HEK293 (cell line): ENCODE results near the gene AAK1.

Experiments
- ELK4 ChIP-seq: IDR thresholded peaks from 2 replicates; pipeline ENCODE4 v1.6.1; 2011; ENCODE audit warnings: mild to moderate bottlenecking, low read depth, low read length, borderline replicate concordance
- FEZF1 ChIP-seq: fragments of 450-650 bp; formaldehyde crosslinking; IDR thresholded peaks from 2 replicates; pipeline ENCODE4 v1.5.1; 2016; ENCODE audit warnings: missing biosample characterization, missing genetic modification characterization
- GLI4 ChIP-seq: fragments of 450-650 bp; formaldehyde crosslinking; IDR thresholded peaks from 2 replicates; pipeline ENCODE4 v1.5.1; 2016; ENCODE audit warnings: missing biosample characterization, missing genetic modification characterization
- GLIS1 ChIP-seq: fragments of 450-650 bp; formaldehyde crosslinking; IDR thresholded peaks from 2 replicates; pipeline ENCODE4 v1.5.1; 2016; ENCODE audit warnings: missing biosample characterization, missing genetic modification characterization
- KLF1 ChIP-seq: fragments of 450-650 bp; formaldehyde crosslinking; IDR thresholded peaks from 2 replicates; pipeline ENCODE4 v1.5.1; 2016; ENCODE audit warnings: missing biosample characterization, missing genetic modification characterization
- KLF16 ChIP-seq: fragments of 450-650 bp; formaldehyde crosslinking; IDR thresholded peaks from 2 replicates; pipeline ENCODE4 v1.5.1; 2017; ENCODE audit warnings: missing biosample characterization, missing genetic modification characterization
- OVOL3 ChIP-seq: fragments of 450-650 bp; formaldehyde crosslinking; IDR thresholded peaks from 2 replicates; pipeline ENCODE4 v1.5.1; 2016; ENCODE audit warnings: missing biosample characterization, missing genetic modification characterization
- SCRT1 ChIP-seq: fragments of 450-650 bp; formaldehyde crosslinking; IDR thresholded peaks from 2 replicates; pipeline ENCODE4 v1.5.1; 2016; ENCODE audit warnings: missing biosample characterization, missing genetic modification characterization, borderline replicate concordance
- SP3 ChIP-seq: fragments of 450-650 bp; formaldehyde crosslinking; IDR thresholded peaks from 2 replicates; pipeline ENCODE4 v1.5.1; 2016; ENCODE audit warnings: missing biosample characterization, missing genetic modification characterization
- TCF7L2 ChIP-seq: IDR thresholded peaks from 2 replicates; pipeline ENCODE4 v1.6.1; 2011; ENCODE audit warnings: low read depth, mild to moderate bottlenecking, inconsistent platforms, low read length, moderate library complexity, borderline replicate concordance
- TRIM28 ChIP-seq: IDR thresholded peaks from 2 replicates; pipeline ENCODE4 v1.6.1; 2011; ENCODE audit warnings: low read length, control low read depth, borderline replicate concordance
- TSHZ1 ChIP-seq: fragments of 450-650 bp; formaldehyde crosslinking; IDR thresholded peaks from 2 replicates; pipeline ENCODE4 v1.5.1; 2016; ENCODE audit warnings: missing biosample characterization, missing genetic modification characterization, borderline replicate concordance
- ZBTB20 ChIP-seq: fragments of 450-650 bp; formaldehyde crosslinking; IDR thresholded peaks from 2 replicates; pipeline ENCODE4 v1.5.1; 2016; ENCODE audit warnings: missing biosample characterization, missing genetic modification characterization
- ZNF10 ChIP-seq: fragments of 450-650 bp; formaldehyde crosslinking; IDR thresholded peaks from 2 replicates; pipeline ENCODE4 v1.5.1; 2017; ENCODE audit warnings: missing biosample characterization, missing genetic modification characterization
- ZNF121 ChIP-seq: fragments of 450-650 bp; formaldehyde crosslinking; IDR thresholded peaks from 2 replicates; pipeline ENCODE4 v1.5.1; 2016; ENCODE audit warnings: missing biosample characterization, missing genetic modification characterization
- ZNF132 ChIP-seq: fragments of 450-650 bp; formaldehyde crosslinking; IDR thresholded peaks from 2 replicates; pipeline ENCODE4 v1.5.1; 2017; ENCODE audit warnings: missing biosample characterization, missing genetic modification characterization, borderline replicate concordance
- ZNF221 ChIP-seq: fragments of 450-650 bp; formaldehyde crosslinking; IDR thresholded peaks from 2 replicates; pipeline ENCODE4 v1.5.1; 2017; ENCODE audit warnings: missing biosample characterization, missing genetic modification characterization, borderline replicate concordance
- ZNF223 ChIP-seq: fragments of 450-650 bp; formaldehyde crosslinking; IDR thresholded peaks from 2 replicates; pipeline ENCODE4 v1.5.1; 2016; ENCODE audit warnings: missing biosample characterization, missing genetic modification characterization
- ZNF248 ChIP-seq: fragments of 450-650 bp; formaldehyde crosslinking; IDR thresholded peaks from 2 replicates; pipeline ENCODE4 v1.5.1; 2017; ENCODE audit warnings: missing biosample characterization, missing genetic modification characterization
- ZNF391 ChIP-seq: fragments of 450-650 bp; formaldehyde crosslinking; IDR thresholded peaks from 2 replicates; pipeline ENCODE4 v1.5.1; 2016; ENCODE audit warnings: low read depth, missing biosample characterization, missing genetic modification characterization, borderline replicate concordance
- ZNF518A ChIP-seq: fragments of 450-650 bp; formaldehyde crosslinking; conservative IDR thresholded peaks from 2 replicates; pipeline ENCODE4 v1.5.1; 2016; ENCODE audit warnings: low read depth, missing biosample characterization, missing genetic modification characterization
- ZNF624 ChIP-seq: fragments of 450-650 bp; formaldehyde crosslinking; IDR thresholded peaks from 2 replicates; pipeline ENCODE4 v1.5.1; 2017; ENCODE audit warnings: missing biosample characterization, missing genetic modification characterization
- ZNF645 ChIP-seq: fragments of 450-650 bp; formaldehyde crosslinking; IDR thresholded peaks from 2 replicates; pipeline ENCODE4; 2016; ENCODE audit warnings: missing biosample characterization, missing genetic modification characterization
- ZNF707 ChIP-seq: fragments of 450-650 bp; formaldehyde crosslinking; IDR thresholded peaks from 2 replicates; pipeline ENCODE4 v1.5.1; 2016; ENCODE audit warnings: missing biosample characterization, missing genetic modification characterization
- ZNF768 ChIP-seq: fragments of 450-650 bp; formaldehyde crosslinking; IDR thresholded peaks from 2 replicates; pipeline ENCODE4 v1.5.1; 2018; ENCODE audit warnings: missing biosample characterization, mild to moderate bottlenecking, missing genetic modification characterization
- TF ChIP-seq, protein P1 (sequence below): fragments of 450-650 bp; IDR thresholded peaks from 2 replicates; pipeline ENCODE4 v1.5.1; 2018; ENCODE audit warnings: missing biosample characterization, mild to moderate bottlenecking, missing genetic modification characterization

The AAK1 gene

GRCh38 chr2:69667805-69668382 is 24.4 kb upstream of the AAK1 start (continued):
- peak; percentile 19; the same call in 1 of the 2 replicates for TF ChIP-seq FEZF1 (tag by site-specific recombination)
- no peak for TF ChIP-seq ZNF248
- TF ChIP-seq TSHZ1 (tag by site-specific recombination): no peak
- no peak for TF ChIP-seq ZNF221 (tag by site-specific recombination)
- no peak for TF ChIP-seq ZNF132 (tag by site-specific recombination)
- TF ChIP-seq TCF7L2: no peak
- TF ChIP-seq, protein P1, sequence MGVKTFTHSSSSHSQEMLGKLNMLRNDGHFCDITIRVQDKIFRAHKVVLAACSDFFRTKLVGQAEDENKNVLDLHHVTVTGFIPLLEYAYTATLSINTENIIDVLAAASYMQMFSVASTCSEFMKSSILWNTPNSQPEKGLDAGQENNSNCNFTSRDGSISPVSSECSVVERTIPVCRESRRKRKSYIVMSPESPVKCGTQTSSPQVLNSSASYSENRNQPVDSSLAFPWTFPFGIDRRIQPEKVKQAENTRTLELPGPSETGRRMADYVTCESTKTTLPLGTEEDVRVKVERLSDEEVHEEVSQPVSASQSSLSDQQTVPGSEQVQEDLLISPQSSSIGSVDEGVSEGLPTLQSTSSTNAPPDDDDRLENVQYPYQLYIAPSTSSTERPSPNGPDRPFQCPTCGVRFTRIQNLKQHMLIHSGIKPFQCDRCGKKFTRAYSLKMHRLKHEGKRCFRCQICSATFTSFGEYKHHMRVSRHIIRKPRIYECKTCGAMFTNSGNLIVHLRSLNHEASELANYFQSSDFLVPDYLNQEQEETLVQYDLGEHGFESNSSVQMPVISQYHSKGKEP (tag by site-specific recombination): 0 out of 2 replicates have a peak, but pooled peaks have one; percentile 5
- 0 out of 2 replicates have a peak, but pooled peaks have one; percentile 31 for TF ChIP-seq ZNF121 (tag by site-specific recombination)
- TF ChIP-seq KLF1 (tag by site-specific recombination): no peak
- TF ChIP-seq SP3 (tag by site-specific recombination): no peak
- no peak for TF ChIP-seq ZNF391 (tag by site-specific recombination)
- no peak for TF ChIP-seq GLIS1 (tag by site-specific recombination)
- no peak for TF ChIP-seq ZNF707 (tag by site-specific recombination)
- TF ChIP-seq ZNF518A (tag by site-specific recombination): no peak
- no peak for TF ChIP-seq TRIM28
- TF ChIP-seq ZNF10 (tag by site-specific recombination): no peak
- TF ChIP-seq ZNF768: no peak
- TF ChIP-seq ZNF223 (tag by site-specific recombination): no peak
- TF ChIP-seq KLF16: peak; percentile 24; the same call in 1 of the 2 replicates
- TF ChIP-seq ZBTB20 (tag by site-specific recombination): 0 out of 2 replicates have a peak, but pooled peaks have one; percentile 29
- no peak for TF ChIP-seq ZNF624 (tag by site-specific recombination)
- no peak for TF ChIP-seq GLI4 (tag by site-specific recombination)
- no peak for TF ChIP-seq ELK4
- TF ChIP-seq OVOL3 (tag by site-specific recombination): no peak
- TF ChIP-seq ZNF645 (tag by site-specific recombination): no peak
- peak; percentile 10; the same call in 1 of the 2 replicates for TF ChIP-seq SCRT1 (tag by site-specific recombination)
